ENCODE measurements around the gene CDC20. TPM values are rescaled to one million over a fixed set of nuclear protein-coding genes. Genes with fewer than 3 reads are reported as not detected.

Gene CDC20
- total and polyA plus RNA-seq, 2 of the 4 experiments (the other 2 are of a cell fraction) = 103 to 107 TPM

- in situ Hi-C loops (cut with MboI; ENCODE audit: low sequenced_read_pairs) = no loop called here
- 0 out of 2 replicates have a peak, but pooled peaks cover 7% of the 10 kb centered on the region for H3K27me3 ChIP-seq (ENCODE audit: control insufficient read depth, insufficient read depth, low read length)
- no peak overlapping the region for H3K4me2 ChIP-seq (ENCODE audit: low read depth, low read length)
- H3K18ac ChIP-seq (ENCODE audit: low read depth, low read length) = no peak overlapping the region
- no peak overlapping the region for H2BK5ac ChIP-seq (ENCODE audit: low read depth, low read length, poor library complexity, severe bottlenecking)
- POLR2A ChIA-PET (ENCODE audit: unreplicated experiment) = no interaction called here
- DNase-seq (no peak), ATAC-seq (ENCODE audit: low read depth) (no peak)
- H3K79me1 ChIP-seq (ENCODE audit: low read depth in 1 of 2, low read length in 2 of 2) = no peaks in the 10 kb centered on the region
- H2BK15ac ChIP-seq (ENCODE audit: low read depth, low read length) = no peak overlapping the region
- H4K5ac ChIP-seq (ENCODE audit: low read depth, low read length) = no peak overlapping the region
- no peak overlapping the region for H4K8ac ChIP-seq (ENCODE audit: low read depth in 2 of 2, low read length in 2 of 2)
- H2AK9ac ChIP-seq (replicated peaks; ENCODE audit: low read depth, low read length, poor library complexity) = no peak overlapping the region
- no peak overlapping the region; the same call in 1 of the 2 replicates for H2AK5ac ChIP-seq (ENCODE audit: low read depth, low read length)
- H2BK20ac ChIP-seq (ENCODE audit: low read depth, low read length) = no peak overlapping the region
- intact Hi-C loops (cut with micrococcal nuclease) = no loop called here
- H2BK120ac ChIP-seq (ENCODE audit: low read depth, low read length) = no peak overlapping the region
- WGBS, 2 experiments (ENCODE audit: extremely low coverage in 2 of 2, insufficient read length in 1 of 2) = 82% methylated on average over 4 of the region's 5 CpGs; no CpG with 5 or more reads in 1 of the 2 experiments
- dilution Hi-C loops (cut with HindIII; ENCODE audit: low sequenced_read_pairs, unreplicated experiment) = no loop called here
- H3K4ac ChIP-seq (ENCODE audit: low read depth, low read length) = no peak overlapping the region
- H3K9ac ChIP-seq (ENCODE audit: low read depth, low read length) = no peak overlapping the region
- H3K9me1 ChIP-seq (ENCODE audit: insufficient read depth, low read length) = peaks cover 19% of the 10 kb centered on the region
- BruUV-seq (replicated peaks) = no TSS peak
- H4K20me1 ChIP-seq (ENCODE audit: insufficient read depth, low read length) = peaks cover 3% of the 10 kb centered on the region; the same call in 1 of the 2 replicates
- H3K36me3 ChIP-seq (ENCODE audit: control insufficient read depth, insufficient read depth, low read length) = no peaks in the 10 kb centered on the region
- no peak for TF ChIP-seq POLR2A (IDR thresholded peaks at IDR 0.05; ENCODE audit: low read depth, low read length)
- no peak for TF ChIP-seq MAFK (IDR thresholded peaks at IDR 0.05; ENCODE audit: low read depth, low read length)
- TF ChIP-seq CEBPB (IDR thresholded peaks at IDR 0.05; ENCODE audit: low read depth, low read length) = no peak
- TF ChIP-seq MAZ (IDR thresholded peaks at IDR 0.05; ENCODE audit: borderline replicate concordance, low read depth, low read length) = no peak
- no peak for TF ChIP-seq MXI1 (IDR thresholded peaks at IDR 0.05; ENCODE audit: borderline replicate concordance, low read depth, low read length)
- no peak for TF ChIP-seq CHD1 (IDR thresholded peaks at IDR 0.05; ENCODE audit: low read depth, low read length)
- TF ChIP-seq NFE2L2 (IDR thresholded peaks at IDR 0.05; ENCODE audit: low read depth, low read length) = no peak
- TF ChIP-seq BHLHE40 (IDR thresholded peaks at IDR 0.05; ENCODE audit: low read depth, low read length) = no peak
- TF ChIP-seq FOS (IDR thresholded peaks at IDR 0.05; ENCODE audit: low read depth, low read length) = no peak
- no peak for TF ChIP-seq ELK1 (IDR thresholded peaks at IDR 0.05; ENCODE audit: borderline replicate concordance, low read depth, low read length)
- TF ChIP-seq, protein P1, sequence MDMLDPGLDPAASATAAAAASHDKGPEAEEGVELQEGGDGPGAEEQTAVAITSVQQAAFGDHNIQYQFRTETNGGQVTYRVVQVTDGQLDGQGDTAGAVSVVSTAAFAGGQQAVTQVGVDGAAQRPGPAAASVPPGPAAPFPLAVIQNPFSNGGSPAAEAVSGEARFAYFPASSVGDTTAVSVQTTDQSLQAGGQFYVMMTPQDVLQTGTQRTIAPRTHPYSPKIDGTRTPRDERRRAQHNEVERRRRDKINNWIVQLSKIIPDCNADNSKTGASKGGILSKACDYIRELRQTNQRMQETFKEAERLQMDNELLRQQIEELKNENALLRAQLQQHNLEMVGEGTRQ (IDR thresholded peaks at IDR 0.05; ENCODE audit: low read depth, low read length) = no peak
- TF ChIP-seq RCOR1 (IDR thresholded peaks at IDR 0.05; ENCODE audit: insufficient replicate concordance, low read length) = no peak
- no peak for TF ChIP-seq RAD21 (IDR thresholded peaks at IDR 0.05; ENCODE audit: low read length)
- TF ChIP-seq RFX5 (IDR thresholded peaks at IDR 0.05; ENCODE audit: low read depth, low read length) = no peak
- TF ChIP-seq, protein P2, sequence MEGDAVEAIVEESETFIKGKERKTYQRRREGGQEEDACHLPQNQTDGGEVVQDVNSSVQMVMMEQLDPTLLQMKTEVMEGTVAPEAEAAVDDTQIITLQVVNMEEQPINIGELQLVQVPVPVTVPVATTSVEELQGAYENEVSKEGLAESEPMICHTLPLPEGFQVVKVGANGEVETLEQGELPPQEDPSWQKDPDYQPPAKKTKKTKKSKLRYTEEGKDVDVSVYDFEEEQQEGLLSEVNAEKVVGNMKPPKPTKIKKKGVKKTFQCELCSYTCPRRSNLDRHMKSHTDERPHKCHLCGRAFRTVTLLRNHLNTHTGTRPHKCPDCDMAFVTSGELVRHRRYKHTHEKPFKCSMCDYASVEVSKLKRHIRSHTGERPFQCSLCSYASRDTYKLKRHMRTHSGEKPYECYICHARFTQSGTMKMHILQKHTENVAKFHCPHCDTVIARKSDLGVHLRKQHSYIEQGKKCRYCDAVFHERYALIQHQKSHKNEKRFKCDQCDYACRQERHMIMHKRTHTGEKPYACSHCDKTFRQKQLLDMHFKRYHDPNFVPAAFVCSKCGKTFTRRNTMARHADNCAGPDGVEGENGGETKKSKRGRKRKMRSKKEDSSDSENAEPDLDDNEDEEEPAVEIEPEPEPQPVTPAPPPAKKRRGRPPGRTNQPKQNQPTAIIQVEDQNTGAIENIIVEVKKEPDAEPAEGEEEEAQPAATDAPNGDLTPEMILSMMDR (conservative IDR thresholded peaks at IDR 0.05; ENCODE audit: low read depth, low read length) = no peak
- no peak for TF ChIP-seq SMC3 (IDR thresholded peaks at IDR 0.05; ENCODE audit: low read depth, low read length)
- no peak overlapping the region for H3K4me3 ChIP-seq (ENCODE audit: insufficient read depth, low read depth, low read length)
- no peak overlapping the region for H3K56ac ChIP-seq (ENCODE audit: extremely low read depth, insufficient read depth, low read length)
- H3K14ac ChIP-seq (replicated peaks; ENCODE audit: low read depth, low read length) = no peak overlapping the region
- no peak overlapping the region for H3K27ac ChIP-seq (ENCODE audit: insufficient read depth, low read length)
- H4K91ac ChIP-seq (ENCODE audit: insufficient read depth, low read depth, low read length) = no peak overlapping the region
- H3K23ac ChIP-seq (ENCODE audit: low read depth, low read length) = no peak overlapping the region
- no peaks in the 10 kb centered on the region for H3K9me3 ChIP-seq (ENCODE audit: control insufficient read depth, insufficient read depth, low read length)
- CTCF ChIA-PET = no interaction called here
- H2AFZ ChIP-seq (replicated peaks; ENCODE audit: low read length, poor library complexity) = no peak overlapping the region
- peaks cover 18% of the 10 kb centered on the region for H3K4me1 ChIP-seq (ENCODE audit: control insufficient read depth, insufficient read depth, low read length)
Measured at GRCh38 chr1:43346636-43347035, 12.1 kb upstream of the CDC20 start.

Data from IMR-90 (cell line).